Stimulated activated CD8-positive, alpha-beta memory T cell treated with anti-CD3 and anti-CD28 coated beads, Interleukin-12 subunit alpha, Interleukin-12 subunit beta, amount 100 ng/mL, for 4 hours (primary cell): ENCODE measurements around the gene FN3KRP.

Experiments
- DNase-seq: peaks from one replicate; pipeline ENCODE4 v3.0.0-alpha.2; 2020; ENCODE audit warnings: low read depth

FN3KRP gene

GRCh38 chr17:82716203-82717010 lies at the start of gene FN3KRP:
TSS of gene FN3KRP (plus strand) at chr17:82716706. CDS start at chr17:82716756, 50 bp downstream.
- peak; percentile 74 for DNase-seq

GRCh38 chr17:82666931-82667667 lies 49.4 kb upstream of the FN3KRP start:
- DNase-seq, result no peak

GRCh38 chr17:82667668-82668000 lies 48.9 kb upstream of the FN3KRP start:
- DNase-seq, result no peak

GRCh38 chr17:82668024-82668630 lies 48.4 kb upstream of the FN3KRP start:
- DNase-seq, result no peak

- no peak for DNase-seq
These were observed 47.8 kb upstream of the FN3KRP start for GRCh38 chr17:82668631-82669099.

- no peak for DNase-seq
These were observed 45.6 kb upstream of the FN3KRP start for GRCh38 chr17:82670661-82671450.

- DNase-seq, result no peak
These were observed 41.6 kb upstream of the FN3KRP start for GRCh38 chr17:82674656-82675475.

- DNase-seq, result no peak
These were observed 40.8 kb upstream of the FN3KRP start for GRCh38 chr17:82675476-82676245.

GRCh38 chr17:82677353-82677925 lies 39.1 kb upstream of the FN3KRP start:
- no peak for DNase-seq

- no peak for DNase-seq
These were observed 38.1 kb upstream of the FN3KRP start for GRCh38 chr17:82678265-82678891.

GRCh38 chr17:82679586-82680465 lies 36.7 kb upstream of the FN3KRP start:
- no peak for DNase-seq

- no peak for DNase-seq
These were observed 35.0 kb upstream of the FN3KRP start for GRCh38 chr17:82681547-82681946.

GRCh38 chr17:82683534-82683933 lies 33.0 kb upstream of the FN3KRP start:
- no peak for DNase-seq

- DNase-seq, result no peak
These were observed 32.2 kb upstream of the FN3KRP start for GRCh38 chr17:82684228-82684841.

GRCh38 chr17:82685291-82685690 lies 31.2 kb upstream of the FN3KRP start:
- DNase-seq, result no peak

- DNase-seq, result no peak
These were observed 29.9 kb upstream of the FN3KRP start for GRCh38 chr17:82686366-82687324.

- no peak for DNase-seq
These were observed 29.1 kb upstream of the FN3KRP start for GRCh38 chr17:82687375-82687861.
